HG02763 (cell line): ENCODE data around the gene NEK6.

Experiments used
- ATAC-seq: cut with Tn5 transposase; IDR thresholded peaks from one replicate; pipeline ENCODE4 v1.9.1; 2021; ENCODE audit warnings: mild to moderate bottlenecking, moderate library complexity; ENCODE audit not compliant: unreplicated experiment

The NEK6 gene

GRCh38 chr9:124260769-124261603 is 3.2 kb downstream of the NEK6 start:
- ATAC-seq = no peak

GRCh38 chr9:124261736-124262648 is 4.2 kb downstream of the NEK6 start:
- no peak for ATAC-seq

DNA sequence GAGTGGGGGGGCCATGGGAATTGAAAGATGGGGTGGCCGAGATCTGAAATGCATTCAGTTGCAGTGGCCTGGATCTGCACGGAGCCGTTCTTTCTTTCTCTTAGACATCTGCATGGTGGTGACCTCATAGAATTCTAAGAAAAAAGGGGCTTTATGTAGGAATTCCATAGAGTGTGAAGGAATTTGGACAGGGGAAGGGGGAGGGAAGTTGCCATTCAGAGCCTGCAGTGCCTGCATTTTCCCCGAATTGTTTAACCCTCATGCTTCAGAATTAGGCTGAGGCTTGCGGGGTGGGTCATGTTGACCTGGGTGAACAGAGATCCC is 4.9 kb downstream of the NEK6 start:
- ATAC-seq = no peak

DNA sequence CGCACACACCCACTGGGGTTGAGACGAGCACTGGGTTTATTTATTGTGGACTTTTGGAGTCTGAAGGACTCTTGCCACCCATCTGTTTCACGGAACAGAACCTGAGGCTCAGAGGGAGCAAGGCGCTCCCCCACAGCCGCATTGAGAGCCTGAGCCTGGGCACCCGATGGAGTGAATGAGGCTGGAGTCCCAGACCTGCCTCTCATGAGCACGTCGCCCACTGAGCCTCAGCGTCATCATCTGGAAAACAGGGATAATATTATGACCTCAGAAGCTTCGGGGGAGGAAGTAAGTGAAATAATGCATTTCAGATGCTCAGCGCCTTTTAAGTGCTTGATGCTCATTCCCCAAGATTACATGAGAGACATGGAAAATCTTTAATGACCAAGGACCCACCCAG is 5.5 kb downstream of the NEK6 start:
- no peak for ATAC-seq

- ATAC-seq = no peak
Observed at GRCh38 chr9:124263800-124264426, 6.2 kb downstream of the NEK6 start.

GRCh38 chr9:124264823-124265233 is 7.1 kb downstream of the NEK6 start:
- ATAC-seq = peak; percentile 44

- no peak for ATAC-seq
Observed at GRCh38 chr9:124265551-124265950, 7.8 kb downstream of the NEK6 start.

- no peak for ATAC-seq
Observed at GRCh38 chr9:124266139-124266825, 8.5 kb downstream of the NEK6 start.

GRCh38 chr9:124266826-124267201 is 9.1 kb downstream of the NEK6 start:
- ATAC-seq = no peak

DNA sequence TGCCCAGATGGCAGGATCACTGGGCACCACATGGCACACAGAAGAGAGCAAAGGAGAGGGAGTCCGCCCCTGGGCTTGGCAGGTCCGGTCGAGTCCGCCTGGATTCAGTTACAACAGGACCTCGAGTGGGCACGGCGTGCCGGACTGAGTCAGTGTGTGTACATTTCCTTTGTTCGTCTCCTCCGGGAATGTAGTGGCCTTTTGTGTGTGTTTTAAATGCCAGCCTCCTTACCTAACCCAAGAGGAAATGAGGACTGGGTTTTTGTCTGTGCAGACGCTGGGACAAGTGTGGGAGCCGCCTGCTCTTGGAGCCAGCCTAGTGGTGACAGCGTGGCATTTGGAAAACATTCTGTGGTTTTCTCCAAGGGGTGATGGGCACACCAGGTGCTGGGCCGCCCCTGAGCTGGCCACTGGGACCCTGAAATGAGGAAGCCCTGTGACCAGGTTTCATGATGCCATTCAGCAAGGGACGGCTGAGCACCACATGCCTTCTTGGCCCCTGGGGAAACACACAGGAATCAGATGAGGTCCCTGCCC is 9.6 kb downstream of the NEK6 start:
- ATAC-seq = no peak

DNA sequence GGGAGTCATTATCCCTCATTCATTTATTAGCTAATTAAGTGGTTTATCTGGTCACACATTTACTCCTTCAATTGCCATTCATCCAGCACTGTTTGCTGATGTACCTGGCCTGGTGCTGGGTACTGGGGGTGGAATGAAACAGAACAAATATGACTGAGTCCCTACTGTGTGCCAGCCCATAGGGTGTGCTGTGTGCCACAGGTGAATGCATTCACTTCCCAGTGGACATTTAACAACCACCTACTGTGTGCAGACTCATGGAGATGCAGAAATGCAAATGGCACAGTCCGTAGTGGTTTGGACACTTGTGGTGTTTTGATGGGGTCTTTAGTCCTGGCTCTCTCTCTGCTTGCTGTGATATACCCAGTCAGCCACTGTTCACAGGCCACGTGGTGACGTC is 10.5 kb downstream of the NEK6 start:
- no peak for ATAC-seq

DNA sequence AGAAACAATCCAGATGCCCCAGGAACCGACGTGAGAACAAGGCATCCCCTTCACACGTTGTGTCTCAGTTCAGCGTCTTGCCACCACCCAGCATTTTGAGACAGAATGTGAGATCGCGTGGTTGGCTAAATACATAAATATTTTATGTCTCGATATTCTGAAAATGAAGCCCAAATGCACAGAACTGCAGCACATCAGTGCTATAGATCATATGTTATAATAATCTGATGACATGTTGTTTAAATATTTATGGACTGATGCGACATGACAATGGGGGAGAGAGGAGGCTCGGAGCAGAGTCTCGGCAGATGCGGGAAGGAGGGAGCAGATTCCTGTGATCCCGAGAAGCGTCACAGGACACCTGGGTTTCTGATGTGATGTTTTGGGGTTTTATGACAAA is 10.9 kb downstream of the NEK6 start:
- ATAC-seq = no peak

- ATAC-seq = no peak
Observed at GRCh38 chr9:124269556-124269955, 11.8 kb downstream of the NEK6 start.

- ATAC-seq = no peak
Observed at GRCh38 chr9:124270504-124271335, 13.0 kb downstream of the NEK6 start.

DNA sequence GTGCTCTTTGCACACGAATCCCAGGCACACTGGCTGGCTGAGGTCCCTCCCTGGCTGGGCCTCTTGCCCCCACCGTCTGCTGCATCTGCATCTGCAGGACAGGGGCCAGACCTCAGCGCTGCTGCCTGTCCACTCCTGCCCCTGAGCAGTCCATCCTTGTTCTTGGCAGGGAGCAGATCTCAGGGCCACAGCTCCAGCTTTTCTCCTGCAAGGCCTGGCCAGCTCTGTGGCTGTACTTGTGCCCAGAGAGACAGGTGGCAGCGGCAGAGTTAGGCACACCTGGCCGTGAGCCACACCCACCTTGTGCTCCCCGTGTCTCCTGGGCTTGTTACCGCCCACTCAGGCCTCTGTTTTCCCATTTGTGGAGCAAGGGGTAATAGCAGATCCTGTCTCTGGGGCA is 13.9 kb downstream of the NEK6 start:
- ATAC-seq = no peak

GRCh38 chr9:124272118-124272517 is 14.4 kb downstream of the NEK6 start:
- ATAC-seq = no peak

- ATAC-seq = no peak
Observed at GRCh38 chr9:124272979-124273378, 15.2 kb downstream of the NEK6 start.

DNA sequence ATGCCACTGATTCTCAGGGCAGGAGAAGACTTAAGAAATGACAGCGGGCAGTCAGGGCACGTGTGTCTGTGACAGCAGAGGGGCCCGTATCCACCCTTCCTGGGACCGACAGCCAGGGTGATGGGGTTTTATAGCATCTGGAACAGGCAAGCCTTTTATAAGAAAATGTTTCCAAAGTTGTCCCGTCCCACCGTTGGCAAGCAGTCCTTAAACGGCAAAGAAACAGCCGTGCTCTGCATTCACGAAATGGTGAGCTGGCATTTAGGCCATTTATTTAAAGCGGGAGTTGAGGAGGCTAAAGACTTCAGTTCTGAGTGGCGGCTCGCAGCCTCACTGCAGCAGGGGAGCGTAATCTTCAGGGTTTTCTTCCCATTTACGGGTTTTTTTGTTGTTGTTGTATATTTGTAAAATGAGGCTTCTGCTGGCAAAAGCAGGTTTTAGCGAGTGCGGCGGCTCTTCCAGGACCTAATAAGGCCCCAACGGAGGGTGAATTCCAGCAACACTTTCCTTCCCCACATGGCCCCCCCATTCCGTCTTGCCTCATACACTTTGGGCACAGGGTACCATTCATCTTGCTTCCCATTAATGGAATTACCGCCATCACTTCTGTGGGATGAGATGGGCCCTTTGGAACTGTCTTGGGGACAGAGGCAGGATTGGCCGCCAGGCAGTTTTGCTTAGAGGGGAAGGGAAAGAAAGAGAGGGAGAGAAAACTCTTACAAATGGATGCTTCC is 15.8 kb downstream of the NEK6 start:
- no peak for ATAC-seq

GRCh38 chr9:124274226-124274625 is 16.5 kb downstream of the NEK6 start:
- no peak for ATAC-seq
